GM10248 (cell line): ENCODE data around the gene ZNF579.

ENCODE experiments used
- CTCF ChIA-PET: fragments of 300-600 bp; sonication (Branson Sonifier 250); formaldehyde crosslinking; extraction: SDS; loops from one replicate; lab custom pipeline; 2021; ENCODE audit warnings: antibody characterized with exemption; lab: Yijun Ruan, JAX
- POLR2A ChIA-PET: fragments of 350-650 bp; sonication (Branson Sonifier 250); formaldehyde crosslinking; extraction: SDS; loops from one replicate; lab custom pipeline; 2020; ENCODE audit warnings: antibody characterized with exemption; lab: Yijun Ruan, JAX
- DNase-seq: peaks from one replicate; pipeline ENCODE4 v3.0.0; 2012; ENCODE audit errors: extremely low spot score
- CTCF ChIP-seq: IDR thresholded peaks from 2 replicates; pipeline ENCODE4 v1.5.1; 2012; ENCODE audit warnings: mild to moderate bottlenecking, low read depth; ENCODE audit errors: extremely low read depth, missing control alignments, control extremely low read depth

The ZNF579 gene

GRCh38 chr19:55613930-55614710 is 33.5 kb upstream of the ZNF579 start:
- POLR2A ChIA-PET, result no interaction called here
- no peak for DNase-seq
- TF ChIP-seq CTCF, result no peak
- CTCF ChIA-PET, result no interaction called here

- ChIA-PET CTCF (no interaction called here), POLR2A (no interaction called here)
- DNase-seq, result no peak
- no peak for TF ChIP-seq CTCF
These were observed 32.7 kb upstream of the ZNF579 start for GRCh38 chr19:55613396-55613795.

GRCh38 chr19:55611983-55612645 is 31.5 kb upstream of the ZNF579 start:
- no peak for DNase-seq
- ChIA-PET POLR2A (no interaction called here), CTCF (interaction anchor here (0.6 to 2.2 kb wide), 3 partner anchors 12 to 108 kb away, joined by 3 to 11 read pairs (median 4); partner anchors contain the start of gene ZNF784)
- TF ChIP-seq CTCF, result no peak

GRCh38 chr19:55611300-55611982 is 30.8 kb upstream of the ZNF579 start:
- no peak for DNase-seq
- CTCF ChIA-PET, result interaction anchor here (1.1 to 2.2 kb wide), 3 partner anchors 11 to 21 kb away, joined by 3 to 11 read pairs (median 4); partner anchors contain the start of gene ZNF784
- POLR2A ChIA-PET, result no interaction called here
- TF ChIP-seq CTCF, result no peak

- POLR2A ChIA-PET, result no interaction called here
- TF ChIP-seq CTCF, result no peak
- DNase-seq, result no peak
- CTCF ChIA-PET, result interaction anchor here (1.0 to 1.2 kb wide), 3 partner anchors 9 to 24 kb away, joined by 3 to 7 read pairs (median 5); no protein-coding TSS in a partner anchor
These were observed 28.7 kb upstream of the ZNF579 start for GRCh38 chr19:55609326-55609725.

GRCh38 chr19:55606817-55607216 is 26.2 kb upstream of the ZNF579 start:
- ChIA-PET CTCF (interaction anchor here (0.6 to 2.7 kb wide), 25 partner anchors 11 to 466 kb away, joined by 3 to 30 read pairs (median 5); partner anchors contain the start of genes U2AF2 and ZNF784), POLR2A (no interaction called here)
- no peak for DNase-seq
- no peak for TF ChIP-seq CTCF
